H1 (cell line): ENCODE measurements around the gene PRAMEF12. TPM values are rescaled to one million over a fixed set of nuclear protein-coding genes. Genes with fewer than 3 reads are reported as not detected.

ENCODE experiments used
- CTCF ChIA-PET: fragments of 300-600 bp; sonication (Branson Sonifier 250); formaldehyde crosslinking; loops from one replicate; lab custom pipeline; 2021; ENCODE audit not compliant: partially characterized antibody; lab: Charles Lee
- POLR2A ChIA-PET: fragments of 300-600 bp; sonication (Branson Sonifier 250); formaldehyde crosslinking; loops from one replicate; lab custom pipeline; 2021; ENCODE audit warnings: inconsistent platforms; ENCODE audit not compliant: partially characterized antibody; lab: Charles Lee
- DNase-seq, 2 experiments: peaks; one replicate each; pipeline versions ENCODE4 v3.0.0 to v3.0.0-alpha.2; 2010 to 2022; ENCODE audit warnings: low spot score in 2 of 2, low read depth in 1 of 2, mixed read lengths in 1 of 2
- FAIRE-seq: peaks from 2 replicates; lab custom pipeline; 2011; peaks lifted over from hg19 to GRCh38; lab: Jason Lieb, UNC
- H2AFZ ChIP-seq: 2 replicates; pipeline ENCODE4 v1.8.1; 2012; ENCODE audit warnings: low read length, inconsistent platforms
- H2AK5ac ChIP-seq: 2 replicates; pipeline ENCODE4 v1.6.1; 2013; ENCODE audit warnings: low read depth, low read length
- H2BK120ac ChIP-seq: replicated peaks from 2 replicates; pipeline ENCODE3; 2013; ENCODE audit warnings: low read depth, low read length, inconsistent platforms
- H2BK12ac ChIP-seq: 2 replicates; pipeline ENCODE4 v1.6.1; 2013; ENCODE audit warnings: low read depth, low read length
- H2BK15ac ChIP-seq: 2 replicates; pipeline ENCODE4 v1.6.1; 2013; ENCODE audit warnings: low read length
- H2BK20ac ChIP-seq: 2 replicates; pipeline ENCODE4 v1.6.1; 2013; ENCODE audit warnings: low read length
- H2BK5ac ChIP-seq: 2 replicates; pipeline ENCODE4 v1.6.1; 2013; ENCODE audit warnings: low read depth, low read length
- H3K14ac ChIP-seq: 2 replicates; pipeline ENCODE4 v1.6.1; 2013; ENCODE audit warnings: inconsistent platforms; ENCODE audit not compliant: insufficient read length
- H3K18ac ChIP-seq: 2 replicates; pipeline ENCODE4 v1.6.1; 2013; ENCODE audit warnings: low read length; ENCODE audit errors: extremely low read depth
- H3K23ac ChIP-seq: 2 replicates; pipeline ENCODE4 v1.6.1; 2013; ENCODE audit warnings: inconsistent platforms; ENCODE audit not compliant: insufficient read length
- H3K23me2 ChIP-seq: 2 replicates; pipeline ENCODE4 v1.6.1; 2013; ENCODE audit warnings: low read depth, low read length
- H3K27ac ChIP-seq: 2 replicates; pipeline ENCODE4 v1.6.1; 2011; ENCODE audit warnings: low read depth, low read length, inconsistent platforms
- H3K27me3 ChIP-seq, 4 experiments: replicated peaks in 1 of 4; 1 replicate in 1 of 4; 2 replicates in 3 of 4; pipeline versions ENCODE4 v1.6.1 to v1.8.1; 2011 to 2013; ENCODE audit warnings: low read length in 3 of 4, mild to moderate bottlenecking in 3 of 4, inconsistent platforms in 2 of 4, mixed read lengths in 2 of 4, moderate library complexity in 1 of 4; ENCODE audit not compliant: control insufficient read depth in 3 of 4, insufficient read depth in 3 of 4; ENCODE audit errors: extremely low read depth in 1 of 4
- H3K36me3 ChIP-seq, 4 experiments: 2 replicates each; pipeline versions ENCODE4 v1.6.1 to v1.8.1; 2011 to 2013; ENCODE audit warnings: mild to moderate bottlenecking in 4 of 4, low read length in 3 of 4, moderate library complexity in 2 of 4, control low read depth in 1 of 4, inconsistent platforms in 1 of 4; ENCODE audit not compliant: insufficient read depth in 4 of 4, control insufficient read depth in 2 of 4
- H3K4ac ChIP-seq: replicated peaks from 2 replicates; pipeline ENCODE3; 2013; ENCODE audit warnings: low read length, low read depth, mixed read lengths, inconsistent platforms; ENCODE audit not compliant: insufficient read length
- H3K4me1 ChIP-seq, 4 experiments: replicated peaks in 1 of 4; 1 replicate in 1 of 4; 2 replicates in 3 of 4; pipeline versions ENCODE4 v1.6.1 to v1.8.1; 2011 to 2013; ENCODE audit warnings: low read length in 3 of 4, inconsistent platforms in 2 of 4, mixed read lengths in 1 of 4; ENCODE audit not compliant: insufficient read depth in 4 of 4, control insufficient read depth in 3 of 4
- H3K4me2 ChIP-seq, 2 experiments: 2 replicates each; pipeline versions ENCODE4 v1.6.1 to v1.8.1; 2011 to 2013; ENCODE audit warnings: low read depth in 2 of 2, low read length in 2 of 2, control low read depth in 1 of 2, inconsistent platforms in 1 of 2, mild to moderate bottlenecking in 1 of 2; ENCODE audit not compliant: insufficient read depth in 1 of 2
- H3K4me3 ChIP-seq, 4 experiments: fragments of 200-600, 300-600 bp in 1 of 4; sonication (generic), shearing (Covaris generic), sonication (Bioruptor Twin) in 1 of 4; 2 replicates each; pipeline versions ENCODE4 v1.5.1 to v1.8.1; 2011 to 2016; ENCODE audit warnings: low read length in 4 of 4, low read depth in 3 of 4, control low read depth in 2 of 4, inconsistent platforms in 2 of 4, mild to moderate bottlenecking in 2 of 4, mixed read lengths in 1 of 4, moderate library complexity in 1 of 4; ENCODE audit not compliant: insufficient read depth in 2 of 4; ENCODE audit errors: extremely low read depth in 1 of 4
- H3K56ac ChIP-seq: replicated peaks from 2 replicates; pipeline ENCODE3; 2013; ENCODE audit warnings: low read depth, mild to moderate bottlenecking, mixed read lengths, low read length, inconsistent platforms; ENCODE audit not compliant: insufficient read length
- H3K79me1 ChIP-seq: 2 replicates; pipeline ENCODE4 v1.6.1; 2013; ENCODE audit warnings: low read depth, low read length, control low read depth
- H3K79me2 ChIP-seq, 2 experiments: 2 replicates each; pipeline versions ENCODE4 v1.6.1 to v1.8.1; 2012 to 2013; ENCODE audit warnings: low read length in 2 of 2, mild to moderate bottlenecking in 2 of 2, inconsistent platforms in 1 of 2; ENCODE audit not compliant: insufficient read depth in 2 of 2, control insufficient read depth in 1 of 2
- H3K9ac ChIP-seq, 4 experiments: replicated peaks in 1 of 4; 1 replicate in 1 of 4; 2 replicates in 3 of 4; pipeline versions ENCODE4 v1.6.1 to v1.8.1; 2011 to 2013; ENCODE audit warnings: low read depth in 3 of 4, low read length in 3 of 4, control low read depth in 2 of 4, mild to moderate bottlenecking in 2 of 4, moderate library complexity in 2 of 4, inconsistent platforms in 1 of 4; ENCODE audit errors: extremely low read depth in 1 of 4
- H3K9me3 ChIP-seq, 2 experiments: 2 replicates each; pipeline versions ENCODE4 v1.6.1 to v1.8.1; 2012 to 2013; ENCODE audit warnings: mild to moderate bottlenecking in 2 of 2, moderate library complexity in 2 of 2, control low read depth in 1 of 2, inconsistent platforms in 1 of 2, low read depth in 1 of 2, low read length in 1 of 2, mixed read lengths in 1 of 2; ENCODE audit not compliant: insufficient read depth in 2 of 2
- H4K20me1 ChIP-seq, 2 experiments: replicated peaks in 1 of 2; 2 replicates each; pipeline versions ENCODE3 to v1.8.1; 2011 to 2013; ENCODE audit warnings: inconsistent platforms in 2 of 2, low read length in 2 of 2, mild to moderate bottlenecking in 1 of 2; ENCODE audit not compliant: insufficient read depth in 2 of 2, control insufficient read depth in 1 of 2
- H4K5ac ChIP-seq: 2 replicates; pipeline ENCODE4 v1.6.1; 2013; ENCODE audit warnings: low read length, low read depth, mixed read lengths, inconsistent platforms; ENCODE audit not compliant: insufficient read length
- H4K8ac ChIP-seq: 2 replicates; pipeline ENCODE4 v1.8.0; 2013; ENCODE audit warnings: mild to moderate bottlenecking, moderate library complexity, low read length, inconsistent platforms; ENCODE audit not compliant: insufficient read depth; ENCODE audit errors: extremely low read depth
- H4K91ac ChIP-seq: replicated peaks from 2 replicates; pipeline ENCODE3; 2013; ENCODE audit warnings: low read length, mixed read lengths, inconsistent platforms; ENCODE audit not compliant: insufficient read length
- CREB1 ChIP-seq: IDR thresholded peaks from 2 replicates; pipeline ENCODE4 v1.6.1; 2012; ENCODE audit warnings: inconsistent platforms
- EP300 ChIP-seq, 2 experiments: IDR thresholded peaks; 1 replicate in 1 of 2; 2 replicates in 1 of 2; pipeline ENCODE4 v1.6.1; 2011 to 2012; ENCODE audit warnings: low read depth in 2 of 2, low read length in 2 of 2, mild to moderate bottlenecking in 2 of 2, borderline replicate concordance in 1 of 2, inconsistent platforms in 1 of 2, moderate library complexity in 1 of 2
- GTF2F1 ChIP-seq: IDR thresholded peaks from 2 replicates; pipeline ENCODE4 v1.6.1; 2012; ENCODE audit warnings: low read depth, low read length, improper control_type of control experiment, borderline replicate concordance
- HDAC2 ChIP-seq, 2 experiments: fragments of 300-600 bp in 1 of 2; sonication (generic) in 1 of 2; IDR thresholded peaks; 2 replicates each; pipeline ENCODE4 v1.6.1; 2011 to 2012; ENCODE audit warnings: low read depth in 2 of 2, low read length in 2 of 2, mild to moderate bottlenecking in 2 of 2, moderate library complexity in 2 of 2, borderline replicate concordance in 1 of 2, inconsistent platforms in 1 of 2
- KDM5A ChIP-seq: fragments of 200-600 bp; IDR thresholded peaks from 2 replicates; pipeline ENCODE4 v1.7.1; 2012; ENCODE audit warnings: mild to moderate bottlenecking, low read length, inconsistent platforms, mixed read lengths
- POU5F1 ChIP-seq: IDR thresholded peaks from 2 replicates; pipeline ENCODE4 v1.6.1; 2011; ENCODE audit warnings: low read depth, mild to moderate bottlenecking, low read length, moderate library complexity
- SAP30 ChIP-seq: fragments of 300-600 bp; sonication (generic); IDR thresholded peaks from 2 replicates; pipeline ENCODE4 v1.7.1; 2012; ENCODE audit warnings: low read length, moderate library complexity, mild to moderate bottlenecking, inconsistent platforms; ENCODE audit not compliant: insufficient read depth, insufficient replicate concordance
- SP1 ChIP-seq: IDR thresholded peaks from 2 replicates; pipeline ENCODE4 v1.6.1; 2011; ENCODE audit warnings: low read depth, low read length
- TEAD4 ChIP-seq: IDR thresholded peaks from 2 replicates; pipeline ENCODE4 v1.6.1; 2012; ENCODE audit warnings: low read depth, low read length, inconsistent platforms, mixed read lengths
- WGBS, 2 experiments: shearing (Covaris generic) in 1 of 2; methylation state at CpG; one replicate each; pipeline versions ENCODE4 v1.1.6 to v1.1.7; 2013 to 2015; ENCODE audit warnings: low lambda C conversion rate in 2 of 2, mixed read lengths in 2 of 2, inconsistent platforms in 1 of 2, low coverage in 1 of 2, missing lambda C conversion rate in 1 of 2; ENCODE audit not compliant: insufficient replicate concordance in 2 of 2, insufficient coverage in 1 of 2, insufficient read length in 1 of 2; ENCODE audit errors: extremely low coverage in 1 of 2, missing lambda C conversion rate in 1 of 2; 5-methylcytosine and 5-hydroxymethylcytosine counted together
- polyA plus RNA-seq, 7 experiments: library from polyadenylated mRNA; depleted of rRNA in 3 of 7; stranded (reverse) in 5 of 7; unstranded in 2 of 7; fragments of >200 nt in 5 of 7; fragments of 200-250 nt in 2 of 7; gene quantifications; 1 replicate in 5 of 7; 2 replicates in 1 of 7; 4 replicates in 1 of 7; pipeline versions ENCODE4 v1.2.1 to v1.2.3, GENCODE V29; 2011 to 2013; ENCODE audit warnings: missing spikeins in 2 of 7, mixed read lengths in 2 of 7
- total RNA-seq: library from RNA; stranded (reverse); fragmentation: NEBNext Ultra II Directional; extraction: Animal tissue kit (Norgen Biotek cat#: 25700); gene quantifications from 2 replicates; pipeline ENCODE4 v1.2.1, GENCODE V29; 2021
- TF ChIP-seq, protein P1 (sequence below): IDR thresholded peaks from 2 replicates; pipeline ENCODE4 v1.6.1; 2012; ENCODE audit warnings: inconsistent platforms
- TF ChIP-seq, protein P2 (sequence below): IDR thresholded peaks from 2 replicates; pipeline ENCODE4 v1.6.1; 2011; ENCODE audit warnings: low read length, improper control_type of control experiment

PRAMEF12 gene
- total and polyA plus RNA-seq, 2 of the 8 experiments (the other 6 are each of a cell fraction or from before 2014, with no cell fraction given): not detected

DNA sequence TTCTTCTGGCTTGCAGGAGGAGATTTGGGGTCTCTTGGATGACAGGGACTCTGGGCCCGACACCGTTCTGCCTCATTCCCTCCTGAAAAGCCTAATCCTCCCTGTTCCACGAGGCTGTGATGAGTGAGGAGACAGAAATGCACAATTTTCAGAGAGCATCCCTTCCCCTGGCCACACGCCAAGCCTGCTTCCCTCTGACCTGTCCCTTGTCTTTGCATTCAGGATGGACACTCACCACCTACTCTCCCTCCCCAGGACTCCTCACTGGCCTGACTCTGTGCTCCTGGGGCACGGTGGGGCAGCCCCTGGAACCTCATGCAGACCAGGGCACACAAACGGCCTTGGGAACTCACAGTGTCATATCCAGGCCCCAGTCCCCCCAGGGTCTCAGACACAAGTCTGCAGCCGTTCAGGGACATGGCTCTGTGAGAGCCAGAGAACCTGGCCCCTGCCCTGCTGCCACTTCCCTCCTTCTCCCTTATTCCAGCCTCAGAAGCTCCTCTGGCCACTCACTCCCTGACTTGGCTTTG lies 3.5 kb upstream of the PRAMEF12 start:
- no peaks in the 10 kb centered on the region; the same call in 1 of the 2 replicates for H3K23me2 ChIP-seq
- POLR2A ChIA-PET: no interaction called here
- no peak overlapping the region for H3K27ac ChIP-seq
- H4K91ac ChIP-seq: no peak overlapping the region
- no peak overlapping the region for H3K4me2 ChIP-seq
- H2BK20ac ChIP-seq: no peak overlapping the region
- no peak overlapping the region for H2BK15ac ChIP-seq
- no peak overlapping the region for H3K18ac ChIP-seq
- WGBS, 2 experiments: 86% methylated on average over 7 of the region's 7 CpGs; no CpG with 5 or more reads in 1 of the 2 experiments
- no peak overlapping the region for H4K5ac ChIP-seq
- H3K9ac ChIP-seq: no peak overlapping the region
- H2BK5ac ChIP-seq: no peak overlapping the region
- DNase-seq (no peak), FAIRE-seq (no peak)
- no peaks in the 10 kb centered on the region for H3K79me2 ChIP-seq
- CTCF ChIA-PET: interaction anchor here (1.4 to 2.4 kb wide), 2 partner anchors 9 to 431 kb away, joined by 3 to 7 read pairs; no protein-coding TSS in a partner anchor
- H3K36me3 ChIP-seq: no peaks in the 10 kb centered on the region; a peak in 1 of 8 replicates
- H3K56ac ChIP-seq: no peak overlapping the region
- no peak overlapping the region for H2AK5ac ChIP-seq
- H3K23ac ChIP-seq: no peak overlapping the region
- H3K4me3 ChIP-seq: no peak overlapping the region
- no peaks in the 10 kb centered on the region for H3K27me3 ChIP-seq
- no peak overlapping the region for H2AFZ ChIP-seq
- no peak overlapping the region; the same call in 1 of the 2 replicates for H4K8ac ChIP-seq
- H2BK120ac ChIP-seq: no peak overlapping the region
- no peak overlapping the region for H3K14ac ChIP-seq
- H3K4ac ChIP-seq: no peak overlapping the region
- H3K4me1 ChIP-seq: no peaks in the 10 kb centered on the region
- no peaks in the 10 kb centered on the region for H3K9me3 ChIP-seq
- H4K20me1 ChIP-seq: no peaks in the 10 kb centered on the region
- no peak overlapping the region for H2BK12ac ChIP-seq
- H3K79me1 ChIP-seq: no peaks in the 10 kb centered on the region
- TF ChIP-seq TEAD4 (no peak), GTF2F1 (no peak), CREB1 (no peak), KDM5A (no peak), HDAC2 (IDR thresholded peaks at IDR 0.05; ENCODE audit: borderline replicate concordance in 1 of 2, low read depth in 2 of 2, low read length in 2 of 2) (no peak), POU5F1 (no peak), SAP30 (no peak), EP300 (IDR thresholded peaks at IDR 0.05; ENCODE audit: borderline replicate concordance in 1 of 2, low read depth in 2 of 2, low read length in 2 of 2) (no peak), SP1 (no peak)
- TF ChIP-seq, protein P1, sequence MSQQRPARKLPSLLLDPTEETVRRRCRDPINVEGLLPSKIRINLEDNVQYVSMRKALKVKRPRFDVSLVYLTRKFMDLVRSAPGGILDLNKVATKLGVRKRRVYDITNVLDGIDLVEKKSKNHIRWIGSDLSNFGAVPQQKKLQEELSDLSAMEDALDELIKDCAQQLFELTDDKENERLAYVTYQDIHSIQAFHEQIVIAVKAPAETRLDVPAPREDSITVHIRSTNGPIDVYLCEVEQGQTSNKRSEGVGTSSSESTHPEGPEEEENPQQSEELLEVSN: no peak
- TF ChIP-seq, protein P2, sequence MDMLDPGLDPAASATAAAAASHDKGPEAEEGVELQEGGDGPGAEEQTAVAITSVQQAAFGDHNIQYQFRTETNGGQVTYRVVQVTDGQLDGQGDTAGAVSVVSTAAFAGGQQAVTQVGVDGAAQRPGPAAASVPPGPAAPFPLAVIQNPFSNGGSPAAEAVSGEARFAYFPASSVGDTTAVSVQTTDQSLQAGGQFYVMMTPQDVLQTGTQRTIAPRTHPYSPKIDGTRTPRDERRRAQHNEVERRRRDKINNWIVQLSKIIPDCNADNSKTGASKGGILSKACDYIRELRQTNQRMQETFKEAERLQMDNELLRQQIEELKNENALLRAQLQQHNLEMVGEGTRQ: no peak
